Adipose tissue (tissue), 3 donors: ENCODE results near the gene PTPRN2. TPM values are rescaled to one million over a fixed set of nuclear protein-coding genes. Genes with fewer than 3 reads are reported as not detected.
"Not testable (repeated sequence)": the region's sequence is repeated elsewhere in the genome, so short reads cannot be mapped to it uniquely, and the experiment has no call there.

Source experiments
- H3K27ac ChIP-seq: one replicate; pipeline ENCODE4 v1.5.1; 2013; ENCODE audit warnings: low read depth, low read length
- WGBS, 3 donors: extraction: QIAGEN DNeasy Blood & Tissue Kit; methylation state at CpG; one replicate each; pipeline ENCODE4 v1.1.7; 2013; 5-methylcytosine and 5-hydroxymethylcytosine counted together
- polyA plus RNA-seq, 3 donors: library from polyadenylated mRNA; stranded (reverse); fragments of 200-250 nt; gene quantifications; one replicate each; pipeline ENCODE4 v1.2.3, GENCODE V29; 2013
- donor health status: healthy with polysubstance abuse.
- donor health status: Bipolar disorder and iron deficiency.
- donor health status: healthy.

PTPRN2 gene
- polyA plus RNA-seq, 3 donors = 3.7 to 8.0 (median 7.3) TPM

GRCh38 chr7:158527495-158527894 lies 60.1 kb downstream of the PTPRN2 start:
- no peak overlapping the region for H3K27ac ChIP-seq
- 74 to 87% (median 76%) methylated on average over 10 of the region's 10 CpGs for WGBS, 3 donors

- WGBS, 3 donors = 82 to 88% (median 83%) methylated on average over 15 to 18 of the region's 18 CpGs
- no peak overlapping the region for H3K27ac ChIP-seq
Measured at GRCh38 chr7:158527038-158527437, 60.6 kb downstream of the PTPRN2 start.

GRCh38 chr7:158526531-158526930 lies 61.1 kb downstream of the PTPRN2 start:
- no peak overlapping the region for H3K27ac ChIP-seq
- WGBS, 3 donors = 86 to 92% (median 90%) methylated on average over 9 of the region's 9 CpGs

- no peak overlapping the region for H3K27ac ChIP-seq
- 75 to 84% (median 78%) methylated on average over 28 to 29 of the region's 29 CpGs for WGBS, 3 donors
Measured at GRCh38 chr7:158525648-158526484, 61.8 kb downstream of the PTPRN2 start.

GRCh38 chr7:158524749-158525635 lies 62.6 kb downstream of the PTPRN2 start:
- H3K27ac ChIP-seq = no peak overlapping the region
- WGBS, 3 donors = 79 to 85% (median 83%) methylated on average over 24 of the region's 24 CpGs

GRCh38 chr7:158524286-158524685 lies 63.3 kb downstream of the PTPRN2 start:
- WGBS, 3 donors = 68 to 75% (median 68%) methylated on average over 12 to 13 of the region's 14 CpGs
- H3K27ac ChIP-seq = not testable (repeated sequence)

- 59 to 79% (median 78%) methylated on average over 4 to 8 of the region's 11 CpGs for WGBS, 3 donors
- not testable (repeated sequence) for H3K27ac ChIP-seq
Measured at GRCh38 chr7:158523877-158524276, 63.7 kb downstream of the PTPRN2 start.

GRCh38 chr7:158523165-158523856 lies 64.3 kb downstream of the PTPRN2 start:
- WGBS, 3 donors = 90 to 91% (median 90%) methylated on average over 25 to 26 of the region's 26 CpGs
- H3K27ac ChIP-seq = not testable (repeated sequence)

GRCh38 chr7:158521795-158522194 lies 65.8 kb downstream of the PTPRN2 start:
- 84 to 91% (median 85%) methylated on average over 12 to 15 of the region's 18 CpGs for WGBS, 3 donors
- H3K27ac ChIP-seq = not testable (repeated sequence)

GRCh38 chr7:158520825-158521224 lies 66.8 kb downstream of the PTPRN2 start:
- 75 to 87% (median 78%) methylated on average over 9 of the region's 9 CpGs for WGBS, 3 donors
- no peak overlapping the region for H3K27ac ChIP-seq

- WGBS, 3 donors = 75 to 78% (median 78%) methylated on average over 4 of the region's 4 CpGs
- H3K27ac ChIP-seq = no peak overlapping the region
Measured at GRCh38 chr7:158519633-158520174, 67.9 kb downstream of the PTPRN2 start.

GRCh38 chr7:158518980-158519632 lies 68.5 kb downstream of the PTPRN2 start:
- WGBS, 3 donors = 79 to 88% (median 82%) methylated on average over 7 of the region's 7 CpGs
- no peak overlapping the region for H3K27ac ChIP-seq

- WGBS, 3 donors = 92 to 94% (median 93%) methylated on average over 4 of the region's 4 CpGs
- no peak overlapping the region for H3K27ac ChIP-seq
Measured at GRCh38 chr7:158517571-158517970, 70.1 kb downstream of the PTPRN2 start.

GRCh38 chr7:158517072-158517471 lies 70.6 kb downstream of the PTPRN2 start:
- H3K27ac ChIP-seq = no peak overlapping the region
- WGBS, 3 donors = 89 to 91% (median 89%) methylated on average over 11 of the region's 11 CpGs

- H3K27ac ChIP-seq = no peak overlapping the region
- WGBS, 3 donors = 87 to 93% (median 90%) methylated on average over 2 of the region's 2 CpGs
Measured at GRCh38 chr7:158516524-158516923, 71.1 kb downstream of the PTPRN2 start.

- H3K27ac ChIP-seq = no peak overlapping the region
- whole genome bisulfite sequencing, 3 donors = 90 to 93% (median 91%) methylated on average over 6 of the region's 6 CpGs
Measured at GRCh38 chr7:158512869-158513268, 74.8 kb downstream of the PTPRN2 start.

GRCh38 chr7:158512042-158512441 lies 75.6 kb downstream of the PTPRN2 start:
- 82 to 88% (median 83%) methylated on average over 6 of the region's 6 CpGs for WGBS, 3 donors
- H3K27ac ChIP-seq = no peak overlapping the region

GRCh38 chr7:158508802-158509385 lies 78.7 kb downstream of the PTPRN2 start:
- no peak overlapping the region for H3K27ac ChIP-seq
- WGBS, 3 donors = 72 to 80% (median 75%) methylated on average over 19 to 21 of the region's 27 CpGs
